Embryonic facial prominence (tissue), 1 donor: Measurements from ENCODE around the gene HACD2.

Experiments
- DNase-seq: peaks from one replicate; pipeline ENCODE4 v3.0.0-alpha.2; 2016; ENCODE audit errors: extremely low spot score

HACD2 gene

GRCh38 chr3:123571264-123571972, 13.4 kb downstream of the HACD2 start:
- no peak for DNase-seq

GRCh38 chr3:123568875-123569274, 16.0 kb downstream of the HACD2 start:
- DNase-seq: no peak

- no peak for DNase-seq
Observed at GRCh38 chr3:123568034-123568433, 16.8 kb downstream of the HACD2 start.

GRCh38 chr3:123564056-123564455, 20.8 kb downstream of the HACD2 start:
- DNase-seq: no peak

- DNase-seq: no peak
Observed at GRCh38 chr3:123562547-123562946, 22.3 kb downstream of the HACD2 start.

- no peak for DNase-seq
Observed at GRCh38 chr3:123561188-123561587, 23.7 kb downstream of the HACD2 start.

GRCh38 chr3:123559040-123559861, 25.6 kb downstream of the HACD2 start:
- peak; percentile 53 for DNase-seq

GRCh38 chr3:123553536-123553935, 31.3 kb downstream of the HACD2 start:
- DNase-seq: no peak

- no peak for DNase-seq
Observed at GRCh38 chr3:123552768-123553167, 32.1 kb downstream of the HACD2 start.

GRCh38 chr3:123552095-123552714, 32.6 kb downstream of the HACD2 start:
- no peak for DNase-seq

- no peak for DNase-seq
Observed at GRCh38 chr3:123547881-123548519, 36.9 kb downstream of the HACD2 start.

GRCh38 chr3:123546133-123546755, 38.6 kb downstream of the HACD2 start:
- DNase-seq: no peak

GRCh38 chr3:123543950-123544349, 40.9 kb downstream of the HACD2 start:
- no peak for DNase-seq

GRCh38 chr3:123540285-123540684, 44.6 kb downstream of the HACD2 start:
- DNase-seq: no peak

GRCh38 chr3:123536153-123536895, 48.5 kb downstream of the HACD2 start:
- no peak for DNase-seq

- DNase-seq: no peak
Observed at GRCh38 chr3:123535580-123535979, 49.3 kb downstream of the HACD2 start.

GRCh38 chr3:123534264-123534663, 50.6 kb downstream of the HACD2 start:
- DNase-seq: no peak

- no peak for DNase-seq
Observed at GRCh38 chr3:123533554-123534159, 51.2 kb downstream of the HACD2 start.

- DNase-seq: no peak
Observed at GRCh38 chr3:123528130-123528529, 56.7 kb downstream of the HACD2 start.

- no peak for DNase-seq
Observed at GRCh38 chr3:123527046-123527445, 57.8 kb downstream of the HACD2 start.

- no peak for DNase-seq
Observed at GRCh38 chr3:123526474-123526873, 58.4 kb downstream of the HACD2 start.
